ENCODE data around the gene TMEM9B.
"Not testable (repeated sequence)": the region's sequence is repeated elsewhere in the genome, so short reads cannot be mapped to it uniquely, and the experiment has no call there.

The TMEM9B gene

GRCh38 chr11:8971924-8972316 lies 7.7 kb upstream of the TMEM9B start:
- DNase-seq: no peak

- DNase-seq: no peak
These were observed 7.1 kb upstream of the TMEM9B start for GRCh38 chr11:8971196-8971923.

DNA sequence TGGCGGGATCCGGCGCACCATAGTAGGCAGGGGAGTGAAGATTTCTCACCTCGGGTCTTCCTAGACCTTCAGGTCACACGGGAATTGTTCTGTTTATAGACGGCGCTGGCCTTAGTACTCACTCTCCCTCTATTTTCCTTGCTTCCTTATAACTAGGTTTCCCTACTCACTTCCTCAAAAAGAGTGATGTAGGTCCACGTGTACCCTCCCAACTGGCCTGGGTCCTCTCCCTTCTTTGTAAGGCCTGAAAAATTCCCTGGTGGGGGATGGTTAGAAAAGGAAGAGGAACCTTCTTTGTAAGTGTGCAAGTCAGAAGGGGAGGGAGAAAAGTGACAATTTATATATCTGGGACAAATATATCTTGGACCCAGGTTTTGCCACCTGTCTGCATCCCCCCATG lies 2.9 kb upstream of the TMEM9B start:
- no peak for DNase-seq

- DNase-seq: peak; percentile 58
These were observed 496 bp downstream of the TMEM9B start for GRCh38 chr11:8963569-8964323.

- no peak for DNase-seq
These were observed 1.4 kb downstream of the TMEM9B start for GRCh38 chr11:8962841-8963240.

DNA sequence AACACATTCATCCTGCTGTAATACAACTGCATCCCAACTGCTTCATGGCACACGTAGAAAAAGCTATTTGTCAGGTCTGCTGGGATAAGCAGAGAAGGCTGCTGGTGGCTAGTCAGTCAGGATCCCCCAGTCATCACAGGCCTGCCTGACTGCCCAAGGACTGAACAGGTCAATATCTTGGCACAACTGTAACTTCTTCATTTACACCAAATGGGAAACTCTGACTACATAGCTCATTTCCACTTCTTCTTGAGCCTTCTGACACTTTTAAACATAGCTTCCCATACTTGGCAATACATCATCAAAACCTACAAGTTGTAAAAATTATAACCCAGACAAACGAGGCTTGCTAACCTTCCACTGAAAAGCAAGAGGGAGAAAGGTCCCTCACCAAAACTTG lies 2.8 kb downstream of the TMEM9B start:
- DNase-seq: no peak

DNA sequence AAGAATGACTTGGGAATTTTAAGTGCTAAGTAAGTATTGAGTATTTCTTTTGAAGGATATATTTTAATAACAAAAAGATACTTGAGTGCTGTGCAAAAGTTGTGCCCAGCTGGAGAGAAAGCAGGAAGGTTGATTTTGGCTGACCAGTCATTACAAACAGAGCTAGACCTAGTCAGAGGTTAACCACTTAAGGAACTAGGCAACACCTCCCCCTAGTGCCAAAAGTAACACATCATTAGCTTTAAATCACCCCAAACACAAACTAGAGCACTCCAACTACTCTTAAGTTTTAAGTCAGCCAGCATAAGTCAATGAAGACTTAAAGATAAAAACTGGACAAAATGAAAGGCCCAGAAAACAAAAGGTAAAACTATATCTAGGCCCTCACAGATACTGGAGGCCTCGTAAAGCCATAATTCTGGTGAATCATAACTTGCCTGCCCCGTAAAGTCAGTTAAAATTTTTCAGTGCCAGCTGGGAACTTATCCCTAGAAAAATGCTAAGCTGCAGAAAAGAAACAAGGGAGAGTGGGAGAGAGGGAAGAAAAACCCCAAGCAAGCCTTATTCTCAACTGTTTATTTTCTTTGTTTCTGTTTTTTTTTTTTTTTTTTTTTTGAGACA lies 4.6 kb downstream of the TMEM9B start:
- DNase-seq: peak; percentile 36

DNA sequence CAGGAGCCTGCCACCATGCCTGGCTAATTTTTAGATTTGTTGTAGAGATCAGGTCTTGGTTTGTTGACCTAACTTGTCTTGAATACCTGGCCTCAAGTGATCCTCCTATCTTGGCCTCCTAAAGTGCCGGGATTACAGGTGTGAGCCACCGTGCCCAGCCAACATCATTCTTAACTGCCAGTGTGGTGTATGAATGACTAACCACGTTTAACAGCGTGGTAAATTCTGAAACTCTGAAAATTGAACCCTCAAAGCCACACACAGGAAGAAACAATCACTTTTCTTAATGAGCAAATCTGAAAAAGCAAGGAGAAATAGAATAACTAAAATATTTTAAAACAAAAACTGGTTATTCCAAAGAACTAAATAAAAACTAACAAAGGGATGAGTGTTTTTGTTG lies 7.4 kb downstream of the TMEM9B start:
- DNase-seq: no peak

DNA sequence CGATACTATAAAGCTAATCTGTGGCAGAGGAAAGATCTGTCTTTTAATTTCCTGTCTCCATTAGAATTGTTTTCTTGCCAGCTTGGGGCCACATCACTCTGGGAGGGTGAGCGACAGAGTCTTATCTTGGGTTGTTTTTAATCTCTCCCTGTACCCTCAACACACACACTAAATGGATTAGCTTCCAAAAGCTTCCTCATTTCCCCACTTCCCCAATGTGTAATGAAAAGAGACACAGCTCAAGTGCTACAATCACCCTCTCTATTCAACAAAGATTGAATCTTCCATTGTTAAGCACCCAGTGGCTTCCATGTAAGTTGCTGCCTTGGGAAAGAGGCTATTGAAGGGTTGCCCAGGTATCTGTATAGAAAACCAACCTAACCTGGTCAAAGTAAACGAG lies 15.4 kb downstream of the TMEM9B start:
- DNase-seq: no peak

DNA sequence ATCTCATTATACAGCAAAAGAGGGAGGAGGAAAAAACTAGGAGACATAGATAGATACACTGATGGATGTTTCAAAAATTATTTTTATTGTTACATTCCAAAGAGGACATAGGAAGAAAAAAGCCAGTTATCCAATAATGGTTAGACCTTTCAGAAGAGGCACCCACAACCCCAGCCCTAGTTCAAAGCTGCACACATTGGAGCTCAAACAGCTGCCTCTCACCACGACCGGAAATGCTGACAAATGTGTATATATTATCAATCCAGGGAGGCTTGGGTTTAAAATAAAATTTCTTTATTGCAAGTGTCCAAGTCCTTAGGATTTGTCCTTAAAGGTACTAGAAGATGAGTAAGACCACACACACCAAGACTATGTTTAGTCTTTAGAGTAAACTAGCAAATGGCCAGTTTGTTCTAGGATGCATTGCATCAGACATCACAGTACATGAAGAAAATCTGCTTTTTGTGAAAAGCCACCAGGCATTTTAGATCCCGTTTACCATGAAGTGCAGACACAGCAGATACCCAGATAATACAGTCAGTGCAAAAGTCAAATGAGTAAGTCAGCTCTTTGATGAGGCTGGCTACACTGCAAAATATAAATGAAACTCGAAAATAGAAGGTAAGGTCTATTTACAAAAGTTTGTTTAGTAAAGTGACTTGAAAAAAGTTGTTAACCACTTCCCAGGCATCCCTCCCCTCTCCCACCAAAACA lies 16.9 kb downstream of the TMEM9B start:
- DNase-seq: no peak

GRCh38 chr11:8942518-8943066 lies 21.6 kb downstream of the TMEM9B start, which contains the start of gene ASCL3:
Gene ASCL3, minus strand, starts transcription at chr11:8943016. Its CDS starts 4,855 bp downstream, at chr11:8938161.
- no peak for DNase-seq

DNA sequence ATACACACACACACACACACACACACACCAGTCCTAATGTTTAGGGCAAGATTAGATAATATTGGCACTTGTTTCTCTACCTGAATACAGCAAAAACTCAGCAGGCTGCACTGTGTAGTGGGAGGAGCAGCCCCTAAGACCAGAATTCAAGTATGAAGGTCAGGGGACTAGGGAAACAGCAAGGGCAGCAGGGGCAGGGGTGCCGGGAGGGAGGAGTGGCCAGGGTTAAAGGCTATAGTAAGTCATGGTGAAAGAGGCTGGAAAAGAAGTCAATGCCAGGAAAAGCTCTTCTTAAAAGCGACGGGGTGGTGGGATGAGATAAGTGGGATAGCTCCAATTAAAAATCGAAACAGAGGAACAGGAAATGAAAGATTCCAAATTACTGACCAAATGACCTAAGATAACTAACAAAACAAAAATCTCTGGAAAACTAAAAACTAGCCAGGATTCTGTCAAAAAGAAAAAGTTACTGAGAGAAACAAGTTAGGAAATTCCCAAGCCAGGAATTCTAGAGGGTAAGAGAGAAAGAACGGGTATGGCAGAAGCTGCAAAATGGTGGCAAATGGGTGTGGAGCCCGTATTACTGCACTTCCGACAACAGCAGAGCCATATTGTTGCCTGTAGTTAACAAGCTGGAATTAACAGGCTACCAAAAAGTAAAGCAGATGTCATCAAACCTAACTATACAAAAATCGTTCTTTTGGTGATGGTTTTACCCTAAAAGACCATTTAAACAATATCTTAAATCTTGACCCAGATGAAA lies 22.7 kb downstream of the TMEM9B start:
- DNase-seq: no peak

DNA sequence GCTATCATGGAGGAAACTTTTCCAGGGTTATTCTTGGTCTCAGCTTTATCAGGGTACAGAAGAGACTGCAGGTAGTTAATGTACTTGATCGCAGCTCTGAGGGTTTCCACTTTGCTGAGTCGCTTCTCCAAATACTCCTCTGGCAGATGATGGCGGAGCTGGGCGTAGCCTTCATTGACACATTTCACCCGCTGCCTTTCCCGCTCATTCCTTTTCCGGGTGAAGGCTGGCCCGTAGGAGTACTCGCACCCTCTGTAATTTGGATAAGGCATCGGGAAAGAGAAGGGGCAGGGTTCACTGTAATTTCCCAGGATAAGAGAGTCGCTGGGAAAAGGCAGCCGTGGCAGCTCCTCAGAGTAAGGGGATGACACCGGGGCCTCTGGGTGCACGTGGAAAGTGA lies 26.6 kb downstream of the TMEM9B start:
- DNase-seq: no peak

DNA sequence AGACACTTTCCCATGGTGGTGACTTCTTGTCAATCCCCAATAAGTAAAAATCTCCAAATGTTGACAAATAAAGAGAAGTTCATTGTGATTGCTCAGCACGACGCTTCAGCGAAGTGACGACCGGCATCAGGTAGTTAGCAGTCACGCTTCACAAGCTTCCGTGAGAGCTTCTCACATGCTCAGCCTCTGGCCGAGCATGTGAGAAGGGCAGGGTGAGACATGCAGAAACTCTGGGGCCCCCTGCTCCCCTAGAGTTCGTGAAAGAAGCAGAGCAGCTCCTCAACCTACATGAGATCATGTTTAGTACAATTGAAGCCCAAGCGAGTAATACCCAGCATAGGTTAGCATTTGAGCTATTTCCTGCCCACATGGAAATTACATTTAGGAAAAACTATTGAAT lies 27.1 kb downstream of the TMEM9B start:
- no peak for DNase-seq

DNA sequence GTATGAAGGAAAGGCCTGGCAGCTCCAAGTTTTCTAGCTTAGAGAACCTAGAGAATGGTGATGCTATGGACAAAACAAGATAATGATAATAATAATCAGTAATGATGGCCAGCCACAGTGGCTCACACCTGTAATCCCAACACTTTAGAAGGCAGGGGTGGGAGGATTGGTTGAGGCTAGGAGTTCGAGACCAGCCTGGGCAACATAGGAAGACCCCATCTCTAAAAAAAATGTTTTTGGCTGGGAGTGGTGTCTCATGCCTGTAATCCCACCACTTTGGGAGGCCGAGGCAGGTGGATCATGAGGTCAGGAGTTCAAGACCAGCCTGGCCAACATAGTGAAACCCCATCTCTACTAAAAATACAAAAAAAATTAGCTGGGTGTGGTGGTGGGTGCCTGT lies 28.5 kb downstream of the TMEM9B start:
- not testable (repeated sequence) for DNase-seq

DNA sequence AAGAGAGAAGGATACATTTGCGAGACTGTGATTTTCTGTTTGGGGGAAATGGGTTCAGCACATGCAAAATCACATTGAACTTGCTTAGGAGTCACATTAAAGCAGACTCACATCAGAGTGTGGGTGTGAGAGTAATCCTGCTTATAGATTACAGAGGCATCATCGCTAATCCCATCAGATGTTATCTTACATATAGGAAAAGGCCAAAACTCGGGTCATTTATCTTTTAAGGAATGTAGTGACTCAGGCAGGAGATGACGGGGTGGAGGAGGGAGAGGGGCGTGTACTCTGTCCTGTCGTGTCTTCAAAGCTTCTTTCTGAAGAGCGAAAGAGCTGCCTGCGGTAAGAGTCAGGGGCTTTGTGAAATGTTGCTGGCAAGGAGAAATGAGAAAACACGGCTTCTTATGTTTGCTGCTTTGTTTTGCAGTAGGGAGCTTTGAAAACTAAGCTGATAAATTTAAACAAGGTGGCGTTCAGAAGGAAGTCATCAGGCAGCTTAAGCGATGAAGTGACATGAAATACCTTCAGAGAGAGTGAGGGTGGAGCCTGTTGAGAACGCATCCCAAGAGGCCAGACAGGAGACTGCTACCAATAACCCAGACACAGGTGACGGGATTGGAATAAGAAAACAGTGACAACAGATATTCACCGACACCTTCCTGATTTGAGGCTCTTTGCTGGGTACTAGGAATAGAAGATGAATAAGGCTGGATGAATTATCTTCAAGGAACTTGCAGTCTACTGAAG lies 29.3 kb downstream of the TMEM9B start:
- DNase-seq: no peak

- no peak for DNase-seq
These were observed 30.3 kb downstream of the TMEM9B start for GRCh38 chr11:8933931-8934330.

- peak; percentile 27 for DNase-seq
These were observed 31.6 kb downstream of the TMEM9B start, which contains the start of gene C11orf16 for GRCh38 chr11:8932564-8933180. Gene C11orf16, minus strand, starts transcription at chr11:8932947. Its CDS starts 639 bp downstream, at chr11:8932308.

- DNase-seq: no peak
These were observed 33.6 kb downstream of the TMEM9B start for GRCh38 chr11:8930456-8931175.

DNA sequence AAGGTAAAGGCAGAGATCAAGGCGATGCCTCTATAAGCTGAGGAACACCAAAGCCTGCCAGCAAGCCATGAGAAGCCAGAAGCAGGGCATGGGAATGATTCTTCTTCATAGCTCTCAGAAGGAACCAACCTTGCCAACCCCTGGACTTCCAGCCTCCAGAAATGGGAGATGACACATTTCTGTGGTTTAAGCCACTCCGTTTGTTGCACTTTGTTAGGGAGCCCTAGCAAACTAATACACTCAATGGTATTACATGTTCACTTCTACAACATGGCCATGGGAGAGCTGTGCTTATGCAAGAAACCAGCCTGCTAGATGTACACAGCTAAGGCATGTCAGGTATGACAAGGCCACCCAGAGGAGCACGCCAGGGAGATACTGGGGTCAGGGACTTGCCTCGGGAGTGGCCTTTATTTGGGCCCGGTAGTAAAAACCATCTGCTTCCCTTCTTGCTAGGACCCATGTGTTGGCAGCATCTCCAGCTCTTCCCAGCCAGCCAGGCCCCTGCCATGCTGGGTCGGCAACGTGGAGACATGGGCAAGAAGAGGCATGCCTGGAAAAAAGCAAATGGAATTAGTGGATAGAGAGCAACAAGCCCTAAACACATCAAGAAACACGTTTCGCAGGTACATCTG lies 35.1 kb downstream of the TMEM9B start:
- no peak for DNase-seq
